HG03457 (cell line): ENCODE data around the gene NDUFAF5.

Experiments used
- ATAC-seq: cut with Tn5 transposase; IDR thresholded peaks from one replicate; pipeline ENCODE4 v1.9.1; 2021; ENCODE audit warnings: moderate number of reproducible peaks; ENCODE audit not compliant: unreplicated experiment

NDUFAF5 gene

GRCh38 chr20:13775867-13776266 is 9.0 kb upstream of the NDUFAF5 start:
- no peak for ATAC-seq

DNA sequence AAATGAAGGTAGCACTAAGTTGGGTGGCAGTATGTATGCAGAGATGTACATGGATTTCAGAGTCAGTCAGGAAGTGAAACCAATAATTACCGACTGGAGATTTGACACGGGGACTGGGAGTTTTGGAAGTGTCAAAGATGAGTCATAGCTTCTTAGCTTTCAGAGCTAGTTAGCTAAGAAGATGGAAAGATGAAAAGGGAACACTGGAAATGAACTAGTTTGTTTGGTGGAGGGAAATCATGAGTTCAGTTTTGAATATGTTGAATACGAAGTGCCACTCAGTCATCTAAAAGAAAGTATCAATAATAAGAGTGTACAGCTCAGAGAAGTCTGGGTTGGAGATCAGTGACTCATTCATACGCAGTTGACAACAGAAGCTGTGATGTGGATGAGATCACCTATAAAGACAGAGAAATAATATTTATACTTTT is 7.6 kb upstream of the NDUFAF5 start:
- ATAC-seq = no peak

- ATAC-seq = no peak
Measured at GRCh38 chr20:13778827-13779226, 6.0 kb upstream of the NDUFAF5 start.

GRCh38 chr20:13783528-13783927 is 1.3 kb upstream of the NDUFAF5 start:
- ATAC-seq = no peak

GRCh38 chr20:13784271-13784892 is 446 bp upstream of the NDUFAF5 start:
- ATAC-seq = no peak

DNA sequence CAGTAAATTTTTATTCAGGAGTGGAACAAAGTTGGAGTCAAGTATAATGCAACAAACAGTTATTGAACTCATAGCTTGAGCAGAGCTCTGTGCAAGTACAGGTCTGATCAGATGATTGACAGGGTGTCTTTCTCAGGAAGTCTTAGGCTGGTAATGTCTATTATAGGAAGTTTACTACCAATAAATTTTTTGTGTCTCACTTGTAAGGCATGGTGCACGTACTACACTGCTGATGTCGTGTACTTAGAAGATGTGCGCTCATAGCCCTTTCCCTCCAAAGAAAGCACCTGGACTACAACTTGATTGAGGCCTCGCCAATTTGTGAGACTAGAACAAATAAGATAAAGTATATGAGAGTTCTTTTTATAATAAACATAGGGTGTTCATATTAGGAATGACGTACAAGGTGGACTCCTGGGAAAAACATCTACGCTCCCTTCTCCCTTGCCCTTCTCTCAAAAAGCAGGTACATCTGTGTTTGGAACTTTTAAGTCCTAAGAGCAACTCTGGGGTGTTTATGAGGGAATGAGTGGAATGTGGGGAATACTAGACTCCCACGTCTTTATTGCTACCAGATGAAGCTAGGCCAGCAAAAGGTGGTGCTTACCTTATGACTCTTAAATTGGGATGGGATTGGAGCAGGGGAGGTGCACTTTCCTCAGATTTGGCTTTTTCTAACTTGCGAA is 1.5 kb downstream of the NDUFAF5 start:
- no peak for ATAC-seq

GRCh38 chr20:13788167-13788834 is 3.5 kb downstream of the NDUFAF5 start:
- ATAC-seq = no peak

DNA sequence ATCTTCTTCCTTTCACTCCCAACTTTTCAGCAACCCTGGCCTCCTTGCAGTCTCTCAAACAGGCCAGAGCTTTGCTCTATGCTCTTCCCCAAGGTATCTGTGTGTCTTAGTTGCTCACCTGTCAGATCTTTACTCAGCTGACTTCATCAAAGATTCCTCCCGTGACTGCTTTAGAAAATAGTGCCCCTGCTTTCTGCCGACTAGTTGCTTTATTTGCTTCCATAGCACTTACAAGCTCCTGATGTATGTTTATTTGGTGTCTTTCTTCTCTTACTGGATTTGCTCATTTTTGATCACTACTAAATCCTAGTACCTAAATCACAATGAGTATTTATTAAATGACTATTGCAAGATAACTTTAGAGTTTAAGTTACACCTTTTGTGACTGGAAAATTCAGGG is 5.9 kb downstream of the NDUFAF5 start:
- ATAC-seq = no peak

DNA sequence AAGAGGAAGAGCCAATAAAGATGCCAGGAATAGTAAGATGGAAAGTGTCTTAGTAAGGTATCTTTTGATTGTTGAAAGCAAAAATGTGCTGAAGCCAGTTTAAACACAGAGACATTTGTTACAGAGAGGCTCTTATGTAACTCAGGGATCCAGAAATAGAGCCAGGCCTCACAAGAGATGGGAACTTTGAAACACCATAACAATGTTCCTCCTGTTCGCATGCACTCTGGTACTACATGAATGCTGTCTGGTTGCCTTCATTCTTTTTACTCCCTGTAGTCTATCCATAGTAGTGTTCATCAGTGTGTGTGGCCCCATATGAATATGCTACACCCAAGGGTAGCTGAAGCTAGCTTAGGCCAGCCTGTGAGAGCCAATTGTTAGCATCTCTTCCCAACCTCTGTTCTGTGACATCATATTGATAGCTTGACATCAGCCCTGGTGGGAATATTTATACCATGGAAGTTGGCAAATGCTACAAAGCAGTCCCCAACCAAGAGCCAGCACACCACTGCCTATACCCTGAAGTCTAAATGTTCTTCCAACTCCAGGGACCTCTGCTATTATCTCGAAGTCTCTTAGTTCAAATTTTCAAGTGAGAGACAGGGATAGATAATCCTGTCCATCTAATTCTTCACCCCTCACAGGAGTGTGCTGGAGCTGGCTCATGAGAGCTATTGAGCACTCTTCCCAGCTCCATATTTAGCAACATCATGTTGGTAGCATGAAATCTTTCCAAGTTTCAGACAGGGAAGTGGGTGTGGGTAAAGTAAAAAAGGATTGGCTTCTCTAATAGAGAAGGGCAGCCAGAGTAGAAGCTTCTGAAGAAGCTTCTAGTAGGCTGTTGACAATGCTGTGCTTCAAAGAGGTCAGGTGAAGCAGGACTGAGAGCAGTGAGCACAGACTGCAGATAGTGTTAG is 7.0 kb downstream of the NDUFAF5 start:
- ATAC-seq = no peak

DNA sequence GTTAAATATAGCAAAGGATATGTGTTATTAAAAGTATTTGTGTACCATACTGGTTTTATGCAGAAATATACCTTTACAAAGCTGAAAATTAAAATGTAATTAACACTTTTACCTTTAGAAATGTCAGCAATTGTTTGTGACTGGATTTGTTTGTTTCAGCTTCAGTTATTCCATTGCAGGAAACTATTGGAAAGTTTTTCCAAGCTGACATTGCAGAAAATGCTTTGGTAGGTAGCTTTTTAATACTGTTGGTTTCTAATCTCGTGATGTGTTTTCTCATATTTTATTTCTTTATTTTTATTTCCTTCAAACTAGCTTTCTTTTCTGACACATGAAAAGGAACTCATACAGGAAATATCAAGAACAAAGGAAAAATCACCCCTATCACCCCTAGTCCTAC is 8.2 kb downstream of the NDUFAF5 start:
- no peak for ATAC-seq

- ATAC-seq = no peak
Measured at GRCh38 chr20:13794667-13795066, 9.8 kb downstream of the NDUFAF5 start.

DNA sequence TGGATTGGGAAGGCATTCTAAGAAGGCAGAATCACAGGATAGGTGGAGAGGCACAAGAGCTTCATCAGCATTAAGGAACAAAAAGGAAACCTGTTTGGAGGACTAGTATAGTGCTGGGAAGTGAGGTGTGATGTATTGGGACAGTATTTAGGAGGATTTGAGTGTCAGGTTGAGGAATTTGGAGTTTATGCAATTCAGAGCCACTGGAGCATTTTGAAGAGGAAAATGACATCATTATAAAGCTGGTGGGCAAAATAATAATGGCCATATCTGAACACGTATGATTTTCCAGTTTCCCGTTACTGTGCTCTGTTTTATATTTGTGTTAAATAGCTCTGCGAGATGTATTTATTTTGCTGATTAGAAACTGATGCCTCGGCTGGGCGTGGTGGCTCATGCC is 14.2 kb downstream of the NDUFAF5 start:
- ATAC-seq = no peak

DNA sequence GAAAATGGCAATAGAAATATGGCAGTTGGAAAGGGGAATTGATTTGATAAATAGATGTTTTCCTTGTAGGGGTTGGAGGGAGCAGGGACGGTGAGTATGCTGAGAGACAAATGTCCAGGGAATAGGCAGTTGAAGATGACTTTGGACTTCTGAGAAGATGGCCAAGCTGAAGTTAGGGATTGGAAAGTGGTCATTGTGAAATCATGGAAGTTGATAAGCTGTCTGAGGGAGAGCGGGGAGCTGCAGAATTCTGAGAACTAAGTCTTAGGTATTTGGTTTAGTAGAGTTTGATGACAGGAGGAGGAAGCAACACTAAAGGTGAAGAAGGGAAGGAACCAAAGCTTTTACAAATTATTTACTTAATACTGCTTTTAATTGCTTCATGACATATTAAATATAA is 15.1 kb downstream of the NDUFAF5 start:
- no peak for ATAC-seq

DNA sequence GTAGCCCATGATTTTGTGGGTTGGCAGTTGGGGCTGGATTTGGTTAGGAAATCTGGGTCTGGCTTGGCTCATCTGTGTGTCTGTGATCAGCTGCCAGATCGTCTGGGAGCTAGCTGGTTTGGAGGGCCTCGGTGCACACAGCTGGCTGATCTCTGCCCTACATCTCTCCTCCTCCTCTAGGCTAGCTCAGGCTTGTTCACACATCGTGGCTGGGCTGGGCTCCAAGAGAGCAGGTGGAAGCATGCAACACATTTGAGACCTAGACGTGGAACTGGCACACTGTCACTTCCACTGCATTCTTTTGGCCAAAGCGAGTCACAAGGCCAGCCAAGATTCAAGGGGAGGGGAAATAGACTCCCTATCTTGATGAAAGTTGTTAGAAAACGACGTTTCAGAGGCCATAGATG is 15.9 kb downstream of the NDUFAF5 start:
- no peak for ATAC-seq

DNA sequence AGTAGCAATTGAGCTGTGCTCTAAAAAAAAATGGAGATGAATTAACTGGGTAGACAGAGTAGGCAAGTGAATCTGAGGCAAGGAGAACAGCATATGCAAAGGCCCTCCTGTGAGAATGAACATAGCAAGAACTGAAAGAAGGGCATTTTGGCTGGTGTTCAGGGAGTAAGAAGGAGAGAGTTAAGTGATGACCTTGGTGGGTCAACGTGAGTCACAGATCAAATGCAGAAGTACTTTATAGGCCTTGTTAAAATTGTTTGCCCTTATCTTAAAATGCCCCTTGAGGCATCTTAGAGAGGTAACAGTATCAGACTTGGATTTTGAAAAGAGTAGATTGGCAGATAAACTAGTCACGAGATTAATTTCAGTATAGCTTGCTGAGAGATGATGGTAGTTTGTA is 24.5 kb downstream of the NDUFAF5 start:
- ATAC-seq = no peak

- no peak for ATAC-seq
Measured at GRCh38 chr20:13809855-13810254, 25.0 kb downstream of the NDUFAF5 start.

DNA sequence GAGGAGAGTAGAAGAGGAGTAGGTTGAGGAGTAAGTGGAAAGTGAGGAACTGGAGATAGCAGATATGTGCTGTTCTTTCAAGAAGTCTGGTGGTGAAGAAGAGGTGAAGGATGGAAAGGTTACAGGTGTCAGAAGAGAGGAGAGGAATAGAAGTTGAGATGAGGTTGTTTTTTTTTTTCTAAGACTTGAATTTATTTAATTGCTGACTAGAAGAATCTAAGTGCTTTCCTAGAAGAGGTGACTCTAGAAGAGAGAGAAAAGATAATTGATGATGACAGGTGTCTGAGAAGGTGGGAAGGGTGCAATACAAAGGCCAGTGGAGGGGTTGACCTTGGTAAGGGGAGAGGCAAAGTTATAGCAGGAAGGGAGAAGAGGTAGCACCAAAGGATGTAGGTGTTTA is 25.6 kb downstream of the NDUFAF5 start:
- ATAC-seq = no peak

DNA sequence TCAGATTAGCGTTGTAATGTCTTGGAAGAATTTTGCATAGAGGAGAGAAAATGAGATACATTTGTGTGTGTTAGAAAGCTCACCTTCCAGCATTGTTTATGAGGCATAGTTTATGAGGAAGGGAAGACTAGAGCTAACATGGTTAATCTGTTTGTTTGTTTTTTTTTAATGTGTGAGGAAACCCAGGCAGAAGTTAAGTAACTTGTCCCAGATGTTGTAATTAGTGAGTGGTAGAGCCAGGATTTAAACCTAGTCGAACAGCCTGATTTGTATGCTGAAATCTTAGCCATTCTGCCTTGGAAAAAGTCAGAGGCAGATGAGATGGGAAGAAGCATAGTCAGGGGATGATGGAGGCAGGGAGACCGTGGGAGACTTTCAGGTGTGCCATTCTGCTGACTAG is 29.1 kb downstream of the NDUFAF5 start:
- no peak for ATAC-seq

DNA sequence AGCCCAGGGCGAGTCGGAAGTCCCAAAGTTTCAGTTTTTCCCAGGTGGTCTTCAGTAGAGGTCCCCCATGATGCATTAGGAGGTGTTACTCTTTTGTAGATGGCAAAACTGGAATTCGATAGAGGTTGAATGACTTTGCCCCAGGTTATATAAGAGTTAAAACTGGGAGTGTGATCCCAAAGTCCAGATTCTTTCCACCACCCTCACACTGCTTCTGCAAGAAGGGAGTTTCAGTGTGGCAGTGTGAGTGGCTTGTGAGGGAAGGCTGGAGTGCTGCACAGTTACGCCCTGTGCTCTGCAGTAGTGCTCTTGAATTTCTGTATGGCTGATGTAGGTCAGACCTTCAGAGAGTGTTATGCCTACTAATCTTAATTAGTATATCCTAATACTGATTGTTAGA is 29.8 kb downstream of the NDUFAF5 start:
- ATAC-seq = no peak

- ATAC-seq = no peak
Measured at GRCh38 chr20:13816757-13817156, 31.9 kb downstream of the NDUFAF5 start.

DNA sequence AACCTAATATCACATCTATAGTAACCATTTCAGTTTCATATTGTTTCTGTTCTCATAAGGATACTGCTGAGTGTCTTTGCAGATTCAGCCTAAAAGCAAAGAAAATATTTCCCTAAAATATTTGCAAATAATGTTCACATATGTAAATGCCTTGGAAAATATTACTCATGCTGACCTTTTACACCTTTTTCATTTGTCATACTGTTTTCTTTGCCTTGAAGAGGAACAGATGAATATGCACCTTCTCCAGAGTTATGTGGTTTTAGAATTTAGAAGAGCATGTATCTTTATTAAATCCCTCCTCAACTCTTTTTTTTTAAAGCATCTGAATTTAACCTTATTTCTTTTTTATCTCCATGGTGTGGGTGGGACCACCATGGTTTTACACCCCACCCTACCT is 32.5 kb downstream of the NDUFAF5 start:
- no peak for ATAC-seq
